K562 (cell line): Measurements from ENCODE around the gene TPD52L1. TPM values are rescaled to one million over a fixed set of nuclear protein-coding genes. Genes with fewer than 3 reads are reported as not detected.

Experiments
- ATAC-seq: fragments of 200-7000 bp; cut with Tn5 transposase; 3 replicates; pipeline ENCODE4 v1.9.1; 2020; ENCODE audit warnings: moderate library complexity
- BruUV-seq: library from RNA; stranded (reverse); fragments of 400-500 nt; replicated peaks from 2 replicates; lab custom pipeline; 2021; lab: Mats Ljungman, UMichigan
- CTCF ChIA-PET: fragments of 300-600 bp; formaldehyde crosslinking; extraction: SDS; loops from one replicate; lab custom pipeline; 2021; ENCODE audit warnings: low intra/inter-chr PET ratio; lab: Yijun Ruan, JAX
- POLR2A ChIA-PET: fragments of 300-600, 350-650 bp; sonication (Branson Sonifier 250); formaldehyde crosslinking; extraction: SDS; loops from one replicate; lab custom pipeline; 2021; ENCODE audit warnings: antibody characterized with exemption, inconsistent platforms; lab: Yijun Ruan, JAX
- DNase-seq, 4 experiments: peaks; one replicate each; pipeline versions ENCODE4 v3.0.0 to v3.0.0-alpha.2; 2011 to 2018; ENCODE audit warnings: low spot score in 3 of 4, mixed read lengths in 3 of 4; ENCODE audit errors: extremely low read depth in 1 of 4
- FAIRE-seq: peaks from 2 replicates; lab custom pipeline; 2011; peaks lifted over from hg19 to GRCh38; lab: Jason Lieb, UNC
- H2AFZ ChIP-seq: 2 replicates; pipeline ENCODE4 v1.6.0; 2011; ENCODE audit warnings: low read depth, low read length, control low read depth, inconsistent platforms
- H3K27ac ChIP-seq: fragments of 200-600 bp; 3 replicates; pipeline ENCODE4 v1.8.0; 2011; ENCODE audit warnings: low read depth, mild to moderate bottlenecking, control low read depth, inconsistent platforms, low read length, moderate library complexity, mixed read lengths; ENCODE audit errors: extremely low read depth
- H3K27me3 ChIP-seq, 2 experiments: fragments of 300-600 bp in 1 of 2; 2 replicates in 1 of 2; 3 replicates in 1 of 2; pipeline versions ENCODE4 v1.6.0 to v1.8.0; 2011; ENCODE audit warnings: inconsistent platforms in 2 of 2, low read length in 2 of 2, mild to moderate bottlenecking in 1 of 2, mixed read lengths in 1 of 2, moderate library complexity in 1 of 2; ENCODE audit not compliant: control insufficient read depth in 2 of 2, insufficient read depth in 2 of 2
- H3K36me3 ChIP-seq: fragments of 300-600 bp; 3 replicates; pipeline ENCODE4 v1.8.0; 2011; ENCODE audit warnings: mild to moderate bottlenecking, low read length, inconsistent platforms; ENCODE audit not compliant: control insufficient read depth, insufficient read depth
- H3K4me1 ChIP-seq, 2 experiments: fragments of 200-600 bp in 1 of 2; replicated peaks in 1 of 2; 2 replicates in 1 of 2; 3 replicates in 1 of 2; pipeline versions ENCODE4 v1.5.1 to v1.8.0; 2011; ENCODE audit warnings: inconsistent platforms in 2 of 2, low read length in 2 of 2, mild to moderate bottlenecking in 1 of 2, mixed read lengths in 1 of 2, moderate library complexity in 1 of 2; ENCODE audit not compliant: control insufficient read depth in 2 of 2, insufficient read depth in 2 of 2
- H3K4me2 ChIP-seq: 2 replicates; pipeline ENCODE4 v1.6.1; 2011; ENCODE audit warnings: low read length, control low read depth, inconsistent platforms, mixed read lengths; ENCODE audit not compliant: insufficient read depth
- H3K4me3 ChIP-seq: fragments of 200-600 bp; sonication (generic), shearing (Covaris generic); 2 replicates; pipeline ENCODE4 v1.5.1; 2016; ENCODE audit warnings: control low read depth, inconsistent platforms
- H3K79me2 ChIP-seq: fragments of 200-600 bp; 3 replicates; pipeline ENCODE4 v1.8.0; 2011; ENCODE audit warnings: low read length, inconsistent platforms; ENCODE audit not compliant: control insufficient read depth, insufficient read depth
- H3K9ac ChIP-seq, 2 experiments: 2 replicates each; pipeline versions ENCODE4 v1.6.0 to v1.6.1; 2011; ENCODE audit warnings: low read depth in 2 of 2, low read length in 2 of 2, control low read depth in 1 of 2, inconsistent platforms in 1 of 2, mild to moderate bottlenecking in 1 of 2, mixed read lengths in 1 of 2; ENCODE audit not compliant: insufficient read depth in 1 of 2
- H3K9me1 ChIP-seq: one replicate; pipeline ENCODE4 v1.6.0; 2011; ENCODE audit warnings: inconsistent platforms, mild to moderate bottlenecking, low read length, moderate library complexity; ENCODE audit not compliant: control insufficient read depth, insufficient read depth
- H3K9me3 ChIP-seq: replicated peaks from 2 replicates; pipeline ENCODE4 v1.5.1; 2011; ENCODE audit warnings: low read depth, low read length, inconsistent platforms; ENCODE audit not compliant: control insufficient read depth, insufficient read depth
- H4K20me1 ChIP-seq: replicated peaks from 2 replicates; pipeline ENCODE4 v1.6.1; 2011; ENCODE audit warnings: low read length, inconsistent platforms, mixed read lengths; ENCODE audit not compliant: control insufficient read depth, insufficient read depth
- CHD4 ChIP-seq: fragments of 200-600 bp; sonication (generic); IDR thresholded peaks from 3 replicates; pipeline ENCODE4 v1.6.1; 2012; ENCODE audit warnings: low read depth, mild to moderate bottlenecking, mixed read lengths, low read length, inconsistent platforms; ENCODE audit not compliant: insufficient read depth, insufficient replicate concordance, poor library complexity, severe bottlenecking
- CREB5 ChIP-seq: fragments of 250-450 bp; sonication (Bioruptor Pico); IDR thresholded peaks from 2 replicates; pipeline ENCODE4 v1.5.0; 2020; ENCODE audit warnings: mild to moderate bottlenecking
- EZH2 ChIP-seq: IDR thresholded peaks from 2 replicates; pipeline ENCODE4 v1.6.1; 2012; ENCODE audit warnings: low read depth, mild to moderate bottlenecking, inconsistent platforms, low read length, borderline replicate concordance
- KDM4B ChIP-seq, 2 experiments: fragments of 450-650 bp in 1 of 2; sonication (generic) in 1 of 2; IDR thresholded peaks; 2 replicates each; pipeline ENCODE4 v1.6.1; 2016 to 2017; ENCODE audit warnings: borderline replicate concordance in 2 of 2, antibody characterized with exemption in 1 of 2, low read depth in 1 of 2, mild to moderate bottlenecking in 1 of 2
- KLF16 ChIP-seq: IDR thresholded peaks from 2 replicates; pipeline ENCODE4 v1.6.1; 2016; ENCODE audit warnings: antibody characterized with exemption
- LARP7 ChIP-seq: fragments of 450-650 bp; IDR thresholded peaks from 2 replicates; pipeline ENCODE4 v1.6.1; 2016
- NFE2 ChIP-seq: IDR thresholded peaks from 2 replicates; pipeline ENCODE4 v1.6.1; 2014; ENCODE audit warnings: antibody characterized with exemption, low read depth
- NKRF ChIP-seq: fragments of 450-650 bp; IDR thresholded peaks from 2 replicates; pipeline ENCODE4 v1.6.1; 2016; ENCODE audit warnings: borderline replicate concordance
- RB1 ChIP-seq: fragments of 450-650 bp; IDR thresholded peaks from 2 replicates; pipeline ENCODE4 v1.6.1; 2017; ENCODE audit warnings: low read depth, mild to moderate bottlenecking
- RBM25 ChIP-seq: fragments of 200-400 bp; formaldehyde crosslinking; IDR thresholded peaks from 2 replicates; pipeline ENCODE4 v1.6.1; 2018; ENCODE audit warnings: low read length, low read depth, moderate library complexity; ENCODE audit not compliant: severe bottlenecking
- SPI1 ChIP-seq: IDR thresholded peaks from 2 replicates; pipeline ENCODE4 v1.6.1; 2011; ENCODE audit warnings: low read depth, low read length, control low read depth, borderline replicate concordance
- ZNF384 ChIP-seq: IDR thresholded peaks from 2 replicates; pipeline ENCODE4 v1.6.1; 2012; ENCODE audit warnings: low read depth, low read length, improper control_type of control experiment
- WGBS: fragments of 100-300 bp; shearing (Covaris generic); methylation state at CpG from one replicate; pipeline ENCODE4 v1.1.6; 2016; ENCODE audit warnings: low coverage, mixed read lengths; ENCODE audit not compliant: insufficient coverage; ENCODE audit errors: missing lambda C conversion rate; 5-methylcytosine and 5-hydroxymethylcytosine counted together
- in situ Hi-C: fragments of 300-500 bp; cut with MboI; formaldehyde crosslinking; loops from 4 replicates; pipeline ENCODE4 v1.15.0; 2018; ENCODE audit warnings: inconsistent platforms, mixed read lengths
- intact Hi-C: fragments of 100-400 bp; cut with micrococcal nuclease; formaldehyde crosslinking; loops from 2 replicates; pipeline ENCODE4 v1.14.2; 2022
- polyA plus RNA-seq, 8 experiments: library from polyadenylated mRNA; depleted of rRNA in 4 of 8; stranded (reverse) in 5 of 8; unstranded in 3 of 8; fragments of >200 nt; fragmentation: Nextera tagmentation in 2 of 8; fragmentation: Illumina TruSeq in 1 of 8; extraction: Ambion mirVana in 2 of 8; extraction: Trizol in 1 of 8; gene quantifications; 2 replicates each; pipeline versions ENCODE4 v1.2.1 to v1.2.3, GENCODE V29; 2011 to 2014; ENCODE audit warnings: inconsistent platforms in 1 of 8, missing spikeins in 1 of 8
- total RNA-seq, 7 experiments: library from RNA; depleted of rRNA in 6 of 7; stranded (reverse); fragments of >200 nt in 6 of 7; fragmentation: Illumina TruSeq in 2 of 7; extraction: Trizol in 2 of 7; gene quantifications; 2 replicates each; pipeline versions ENCODE4 v1.2.1 to v1.2.3, GENCODE V29; 2011 to 2021; ENCODE audit warnings: low replicate concordance in 1 of 7
- TF ChIP-seq, protein P1 (sequence below): fragments of 200-800 bp; sonication (Bioruptor generic); IDR thresholded peaks from 2 replicates; pipeline ENCODE4 v1.6.1; 2017; ENCODE audit warnings: missing genetic modification characterization, missing compliant biosample characterization
- TF ChIP-seq, protein P2 (sequence below): sonication (generic); IDR thresholded peaks from 2 replicates; pipeline ENCODE4 v1.6.1; 2016

Gene TPD52L1
- total and polyA plus RNA-seq, 9 of the 15 experiments (the other 6 are each of a cell fraction or from before 2014, with no cell fraction given): 12.9 to 149 (median 75.7) TPM

DNA sequence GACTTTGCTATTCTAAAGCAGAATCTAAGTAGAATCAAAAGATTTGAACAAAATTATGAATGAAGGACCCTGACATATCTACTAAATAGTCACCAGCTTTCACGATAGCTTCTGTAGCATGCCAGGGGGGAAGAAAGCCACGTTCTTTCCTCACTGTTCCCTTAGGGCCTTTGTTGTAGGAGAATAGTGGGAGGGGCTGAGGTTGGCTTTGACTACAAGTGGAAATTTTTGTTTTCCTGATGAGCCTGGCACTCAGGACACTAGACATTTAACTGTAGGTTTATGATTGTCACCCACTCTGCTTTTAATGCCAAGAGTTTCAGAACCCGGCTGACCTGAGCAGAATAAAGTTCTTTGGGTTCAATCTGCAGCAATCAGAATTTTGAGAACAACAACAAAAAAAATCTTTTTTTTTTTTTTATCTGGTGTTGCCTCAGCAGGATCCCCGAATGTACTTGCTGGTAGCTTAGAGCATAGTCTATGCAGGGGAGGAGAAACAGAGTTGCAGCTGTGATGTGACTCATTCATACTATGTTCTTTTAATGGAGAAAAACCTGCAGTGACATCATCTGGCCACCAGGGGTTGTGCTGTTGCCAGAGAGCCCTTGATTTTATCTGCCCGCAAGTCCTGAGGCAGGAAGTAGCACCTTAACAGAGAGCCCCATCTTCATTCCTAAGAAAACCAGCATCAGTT, 38.5 kb downstream of the TPD52L1 start:
- no TSS peak for BruUV-seq
- FAIRE-seq: peak; percentile 93
- TF ChIP-seq SPI1 (peak; percentile 55; the same call in 1 of the 2 replicates), RB1 (0 out of 2 replicates have a peak, but pooled peaks have one; percentile 20), RBM25 (peak; percentile 55), NFE2 (peak; percentile 38; the same call in 1 of the 2 replicates), KDM4B (IDR thresholded peaks at IDR 0.05; ENCODE audit: borderline replicate concordance in 2 of 2, low read depth in 1 of 2) (no peak), ZNF384 (peak; percentile 89), LARP7 (no peak), CHD4 (no peak), CREB5 (no peak), NKRF (no peak), EZH2 (no peak), KLF16 (0 out of 2 replicates have a peak, but pooled peaks have one; percentile 17)
- TF ChIP-seq, protein P1, sequence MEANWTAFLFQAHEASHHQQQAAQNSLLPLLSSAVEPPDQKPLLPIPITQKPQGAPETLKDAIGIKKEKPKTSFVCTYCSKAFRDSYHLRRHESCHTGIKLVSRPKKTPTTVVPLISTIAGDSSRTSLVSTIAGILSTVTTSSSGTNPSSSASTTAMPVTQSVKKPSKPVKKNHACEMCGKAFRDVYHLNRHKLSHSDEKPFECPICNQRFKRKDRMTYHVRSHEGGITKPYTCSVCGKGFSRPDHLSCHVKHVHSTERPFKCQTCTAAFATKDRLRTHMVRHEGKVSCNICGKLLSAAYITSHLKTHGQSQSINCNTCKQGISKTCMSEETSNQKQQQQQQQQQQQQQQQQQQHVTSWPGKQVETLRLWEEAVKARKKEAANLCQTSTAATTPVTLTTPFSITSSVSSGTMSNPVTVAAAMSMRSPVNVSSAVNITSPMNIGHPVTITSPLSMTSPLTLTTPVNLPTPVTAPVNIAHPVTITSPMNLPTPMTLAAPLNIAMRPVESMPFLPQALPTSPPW (CRISPR knock-in tag): peak; percentile 21; the same call in 1 of the 2 replicates
- TF ChIP-seq, protein P2, sequence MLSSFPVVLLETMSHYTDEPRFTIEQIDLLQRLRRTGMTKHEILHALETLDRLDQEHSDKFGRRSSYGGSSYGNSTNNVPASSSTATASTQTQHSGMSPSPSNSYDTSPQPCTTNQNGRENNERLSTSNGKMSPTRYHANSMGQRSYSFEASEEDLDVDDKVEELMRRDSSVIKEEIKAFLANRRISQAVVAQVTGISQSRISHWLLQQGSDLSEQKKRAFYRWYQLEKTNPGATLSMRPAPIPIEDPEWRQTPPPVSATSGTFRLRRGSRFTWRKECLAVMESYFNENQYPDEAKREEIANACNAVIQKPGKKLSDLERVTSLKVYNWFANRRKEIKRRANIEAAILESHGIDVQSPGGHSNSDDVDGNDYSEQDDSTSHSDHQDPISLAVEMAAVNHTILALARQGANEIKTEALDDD: 0 out of 2 replicates have a peak, but pooled peaks have one; percentile 31

More for the DNA sequence above, 38.5 kb downstream of the TPD52L1 start:
- Histone ChIP-seq H3K4me2 (no peak overlapping the region), H3K9ac (no peak overlapping the region), H4K20me1 (no peaks in the 10 kb centered on the region), H3K9me1 (no peaks in the 10 kb centered on the region), H3K36me3 (no peaks in the 10 kb centered on the region), H3K79me2 (no peaks in the 10 kb centered on the region; the same call in 2 of the 3 replicates), H2AFZ (peak overlapping the region; percentile 64), H3K9me3 (no peaks in the 10 kb centered on the region), H3K4me3 (no peak overlapping the region), H3K27ac (no peak overlapping the region), H3K27me3 (no peaks in the 10 kb centered on the region), H3K4me1 (peaks cover 5 to 46% of the 10 kb centered on the region in 2 experiments; a peak in 4 of 5 replicates)
- intact Hi-C loops (loop anchor here (2.0 kb wide), 2 partner anchors 37 to 115 kb away; no protein-coding TSS in a partner anchor), in situ Hi-C loops (no loop called here)
- DNase-seq: peak; percentile 72 to 88 (median 75)
- ChIA-PET CTCF (interaction anchor here (1.0 kb wide), 1 partner anchor 121 kb away, joined by 4 read pairs; no protein-coding TSS in a partner anchor), POLR2A (interaction anchor here (0.6 to 2.8 kb wide), 8 partner anchors 9 to 253 kb away, joined by 3 to 11 read pairs (median 4); no protein-coding TSS in a partner anchor)
- 48% methylated on average over 5 of the region's 5 CpGs for WGBS
- ATAC-seq: peak; percentile 90
